ENCODE results near the gene SLC38A3. TPM values are rescaled to one million over a fixed set of nuclear protein-coding genes. Genes with fewer than 3 reads are reported as not detected.

The SLC38A3 gene
- total and polyA plus RNA-seq, 2 of the 8 experiments (the other 6 are each of a cell fraction or from before 2014, with no cell fraction given) = 1.2 to 3.7 TPM

DNA sequence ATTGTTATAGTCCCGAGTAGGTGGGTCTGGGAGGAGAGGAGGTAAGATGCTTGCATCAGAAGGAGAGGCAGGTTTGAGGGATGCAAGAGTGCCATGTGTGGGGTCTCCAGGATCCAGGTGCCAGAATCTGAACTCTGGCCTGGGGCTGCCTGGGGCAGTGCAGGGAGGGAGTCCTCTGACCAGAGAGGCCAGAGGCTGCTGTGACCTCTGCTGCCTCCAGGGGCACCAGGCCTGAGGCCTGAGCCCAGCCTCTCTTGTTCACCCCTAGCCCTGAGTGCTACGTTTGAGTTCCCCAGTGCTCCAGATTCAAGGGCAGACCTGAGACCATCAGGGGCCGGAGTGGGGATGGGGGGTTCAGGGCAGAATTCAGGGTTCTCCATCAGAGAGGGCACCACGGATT lies 7.4 kb downstream of the SLC38A3 start:
- no peaks in the 10 kb centered on the region for H4K20me1 ChIP-seq (replicated peaks in 1 of 2; ENCODE audit: control insufficient read depth in 1 of 2, insufficient read depth in 2 of 2, low read length in 2 of 2)
- H2BK5ac ChIP-seq (ENCODE audit: low read depth, low read length) = peak overlapping the region; percentile 60; the same call in 1 of the 2 replicates
- DNase-seq (ENCODE audit: low read depth in 1 of 2, low spot score in 2 of 2) = no peak
- 80% methylated on average over 4 of the region's 4 CpGs; no CpG with 5 or more reads in 1 of the 2 experiments for WGBS, 2 experiments (ENCODE audit: extremely low coverage in 1 of 2, insufficient coverage in 1 of 2, insufficient read length in 1 of 2, insufficient replicate concordance in 2 of 2, low coverage in 1 of 2, low lambda C conversion rate in 2 of 2, missing lambda C conversion rate in 1 of 2)
- peaks cover 0 to 3% (median 0%) of the 10 kb centered on the region in 4 experiments; a peak in 3 of 7 replicates for H3K27me3 ChIP-seq (replicated peaks in 1 of 4; ENCODE audit: control insufficient read depth in 3 of 4, extremely low read depth in 1 of 4, insufficient read depth in 3 of 4, low read length in 3 of 4)
- H3K14ac ChIP-seq (ENCODE audit: insufficient read length) = no peak overlapping the region
- H3K27ac ChIP-seq (ENCODE audit: low read depth, low read length) = no peak overlapping the region
- H2BK12ac ChIP-seq (ENCODE audit: low read depth, low read length) = peak overlapping the region; percentile 75; the same call in 1 of the 2 replicates
- H3K9me3 ChIP-seq (ENCODE audit: insufficient read depth in 2 of 2, low read depth in 1 of 2, low read length in 1 of 2) = no peaks in the 10 kb centered on the region
- no peak for FAIRE-seq
- H2BK120ac ChIP-seq (replicated peaks; ENCODE audit: low read depth, low read length) = no peak overlapping the region
- no peak overlapping the region for H3K56ac ChIP-seq (replicated peaks; ENCODE audit: insufficient read length, low read depth, low read length)
- H2AFZ ChIP-seq (ENCODE audit: low read length) = no peak overlapping the region
- peaks cover 0 to 23% (median 10%) of the 10 kb centered on the region in 4 experiments; a peak in 5 of 7 replicates for H3K4me1 ChIP-seq (replicated peaks in 1 of 4; ENCODE audit: control insufficient read depth in 3 of 4, insufficient read depth in 4 of 4, low read length in 3 of 4)
- ChIA-PET CTCF (ENCODE audit: partially characterized antibody) (interaction anchor here (0.5 to 48.1 kb wide), 11 partner anchors 7 to 224 kb away, joined by 3 to 2149 read pairs (median 5); partner anchors contain the start of genes GNAI2, GNAT1, LSMEM2 and SEMA3B), POLR2A (ENCODE audit: partially characterized antibody) (interaction anchor here (1.2 to 1.6 kb wide), 2 partner anchors 9 kb away, joined by 3 to 10 read pairs; no protein-coding TSS in a partner anchor)
- no peaks in the 10 kb centered on the region for H3K79me2 ChIP-seq (ENCODE audit: control insufficient read depth in 1 of 2, insufficient read depth in 2 of 2, low read length in 2 of 2)
- no peak overlapping the region for H3K4me2 ChIP-seq (ENCODE audit: insufficient read depth in 1 of 2, low read depth in 2 of 2, low read length in 2 of 2)
- no peak overlapping the region for H3K4me3 ChIP-seq (ENCODE audit: extremely low read depth in 1 of 4, insufficient read depth in 2 of 4, low read depth in 3 of 4, low read length in 4 of 4)
- H3K36me3 ChIP-seq (ENCODE audit: control insufficient read depth in 2 of 4, insufficient read depth in 4 of 4, low read length in 3 of 4) = no peaks in the 10 kb centered on the region
- no peaks in the 10 kb centered on the region for H3K79me1 ChIP-seq (ENCODE audit: low read depth, low read length)
- H4K91ac ChIP-seq (replicated peaks; ENCODE audit: insufficient read length, low read length) = no peak overlapping the region
- no peak overlapping the region for H3K9ac ChIP-seq (replicated peaks in 1 of 4; ENCODE audit: extremely low read depth in 1 of 4, low read depth in 3 of 4, low read length in 3 of 4)
- H2BK20ac ChIP-seq (ENCODE audit: low read length) = no peak overlapping the region
- TF ChIP-seq, protein P1, sequence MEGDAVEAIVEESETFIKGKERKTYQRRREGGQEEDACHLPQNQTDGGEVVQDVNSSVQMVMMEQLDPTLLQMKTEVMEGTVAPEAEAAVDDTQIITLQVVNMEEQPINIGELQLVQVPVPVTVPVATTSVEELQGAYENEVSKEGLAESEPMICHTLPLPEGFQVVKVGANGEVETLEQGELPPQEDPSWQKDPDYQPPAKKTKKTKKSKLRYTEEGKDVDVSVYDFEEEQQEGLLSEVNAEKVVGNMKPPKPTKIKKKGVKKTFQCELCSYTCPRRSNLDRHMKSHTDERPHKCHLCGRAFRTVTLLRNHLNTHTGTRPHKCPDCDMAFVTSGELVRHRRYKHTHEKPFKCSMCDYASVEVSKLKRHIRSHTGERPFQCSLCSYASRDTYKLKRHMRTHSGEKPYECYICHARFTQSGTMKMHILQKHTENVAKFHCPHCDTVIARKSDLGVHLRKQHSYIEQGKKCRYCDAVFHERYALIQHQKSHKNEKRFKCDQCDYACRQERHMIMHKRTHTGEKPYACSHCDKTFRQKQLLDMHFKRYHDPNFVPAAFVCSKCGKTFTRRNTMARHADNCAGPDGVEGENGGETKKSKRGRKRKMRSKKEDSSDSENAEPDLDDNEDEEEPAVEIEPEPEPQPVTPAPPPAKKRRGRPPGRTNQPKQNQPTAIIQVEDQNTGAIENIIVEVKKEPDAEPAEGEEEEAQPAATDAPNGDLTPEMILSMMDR (IDR thresholded peaks at IDR 0.05; ENCODE audit: control extremely low read depth in 1 of 3, insufficient read depth in 1 of 3, low read depth in 1 of 3, low read length in 3 of 3) = peak in 2 of 3 experiments; percentile 40 to 66; a peak in 3 of 4 replicates
- TF ChIP-seq RAD21 (IDR thresholded peaks at IDR 0.05 in 1 of 2, conservative IDR thresholded peaks at IDR 0.05 in 1 of 2; ENCODE audit: low read depth in 2 of 2, low read length in 2 of 2) = peak in 1 of 2 experiments; percentile 28; a peak in 2 of 4 replicates
- TF ChIP-seq GABPA (IDR thresholded peaks at IDR 0.05; ENCODE audit: borderline replicate concordance, insufficient read depth, low read length) = no peak
- no peak overlapping the region for H4K8ac ChIP-seq (ENCODE audit: extremely low read depth, insufficient read depth, low read length)
- H2AK5ac ChIP-seq (ENCODE audit: low read depth, low read length) = no peak overlapping the region
- no peak overlapping the region for H4K5ac ChIP-seq (ENCODE audit: insufficient read length, low read depth, low read length)
- no peak overlapping the region for H3K4ac ChIP-seq (replicated peaks; ENCODE audit: insufficient read length, low read depth, low read length)
- no peak overlapping the region for H3K23ac ChIP-seq (ENCODE audit: insufficient read length)
- no peaks in the 10 kb centered on the region for H3K23me2 ChIP-seq (ENCODE audit: low read depth, low read length)
- H2BK15ac ChIP-seq (ENCODE audit: low read length) = peak overlapping the region; percentile 72; the same call in 1 of the 2 replicates
- no peak overlapping the region for H3K18ac ChIP-seq (ENCODE audit: extremely low read depth, low read length)

Measured in H1 (cell line).